Colonic mucosa (tissue), 4 donors: ENCODE measurements around the gene S100A4. TPM values are rescaled to one million over a fixed set of nuclear protein-coding genes. Genes with fewer than 3 reads are reported as not detected.

Experiments
- DNase-seq: peaks from one replicate; pipeline ENCODE4 v3.0.0-alpha.2; 2020
- H3K27ac ChIP-seq: fragments of 200-600 bp; one replicate; pipeline ENCODE4 v1.8.0; 2021
- H3K27me3 ChIP-seq: fragments of 200-600 bp; one replicate; pipeline ENCODE4 v1.8.0; 2021
- H3K36me3 ChIP-seq: fragments of 200-600 bp; one replicate; pipeline ENCODE4 v1.8.0; 2021
- H3K4me1 ChIP-seq: fragments of 200-600 bp; one replicate; pipeline ENCODE4 v1.8.0; 2021; ENCODE audit warnings: mild to moderate bottlenecking
- H3K4me3 ChIP-seq: fragments of 200-600 bp; one replicate; pipeline ENCODE4 v1.8.0; 2021
- H3K9ac ChIP-seq, 2 donors: one replicate each; pipeline ENCODE4 v1.7.0; 2013; ENCODE audit warnings: control low read depth in 2 of 2, low read depth in 2 of 2, low read length in 2 of 2
- H3K9me3 ChIP-seq: fragments of 200-600 bp; one replicate; pipeline ENCODE4 v1.8.0; 2021
- CTCF ChIP-seq: fragments of 200-600 bp; IDR thresholded peaks from one replicate; pipeline ENCODE4 v1.8.0; 2022; ENCODE audit warnings: antibody characterized with exemption, mild to moderate bottlenecking
- intact Hi-C: fragments of 100-400 bp; cut with DNase I; formaldehyde crosslinking; loops from one replicate; pipeline ENCODE4 v1.14.1; 2022
- total RNA-seq, 2 donors: library from RNA; stranded (reverse); fragmentation: NEBNext Ultra II Directional in 1 of 2; extraction: Animal tissue kit (Norgen Biotek cat#: 25700) in 1 of 2; gene quantifications; one replicate each; pipeline ENCODE4 v1.2.1, GENCODE V29; 2021
- donor health status: healthy.
- donor health status: DM: no; HTN: no; CAD: no.
- donor health status: DM: no; HTN: no; CAD: no.

The S100A4 gene
- total RNA-seq, 2 donors from 2014 or later, result 41.8 to 83.8 TPM

GRCh38 chr1:153495536-153495935, 50.1 kb downstream of the S100A4 start:
- DNase-seq, result no peak
- intact Hi-C loops, result no loop called here
- Histone ChIP-seq H3K36me3 (no peaks in the 10 kb centered on the region), H3K9ac (no peak overlapping the region), H3K4me3 (no peak overlapping the region), H3K27me3 (no peaks in the 10 kb centered on the region), H3K9me3 (no peaks in the 10 kb centered on the region), H3K27ac (no peak overlapping the region), H3K4me1 (no peaks in the 10 kb centered on the region)
- TF ChIP-seq CTCF, result no peak

- H3K4me1 ChIP-seq, result no peaks in the 10 kb centered on the region
- H3K27me3 ChIP-seq, result no peaks in the 10 kb centered on the region
- peak; percentile 82 for DNase-seq
- H3K9ac ChIP-seq, result no peak overlapping the region
- no peaks in the 10 kb centered on the region for H3K9me3 ChIP-seq
- TF ChIP-seq CTCF, result peak; percentile 92
- no peak overlapping the region for H3K4me3 ChIP-seq
- intact Hi-C loops, result loop anchor here (1.0 kb wide), 1 partner anchor 143 kb away; no protein-coding TSS in a partner anchor
- no peak overlapping the region for H3K27ac ChIP-seq
- H3K36me3 ChIP-seq, result no peaks in the 10 kb centered on the region
These were observed 50.5 kb downstream of the S100A4 start for GRCh38 chr1:153494976-153495535.

Other genes with a start within 250 kb of the S100A4 start
- gene PGLYRP3, start 232.9 kb downstream of the S100A4 start, total RNA-seq, result not detected
- not detected for gene PGLYRP4, start 197.0 kb downstream of the S100A4 start, total RNA-seq
- gene S100A9, start 188.0 kb downstream of the S100A4 start, total RNA-seq, result 10 to 100 TPM; 16.3 to 34.9 TPM
- gene S100A12, start 170.2 kb downstream of the S100A4 start, total RNA-seq, result not detected
- gene S100A8, start 154.7 kb downstream of the S100A4 start, total RNA-seq, result 1 to 10 TPM in 1 of 2 donors, under 1 TPM in 1; 0.79 to 6.9 TPM
- not detected for gene S100A7A, start 129.3 kb downstream of the S100A4 start, total RNA-seq
- not detected for gene S100A7, start 85.2 kb downstream of the S100A4 start, total RNA-seq
- gene S100A6, start 9.8 kb downstream of the S100A4 start, total RNA-seq, result 1,000 to 10,000 TPM; 2,444 to 2,474 TPM
- not detected for gene S100A5, start 4.9 kb downstream of the S100A4 start, total RNA-seq
- under 1 TPM in 1 of 2 donors, not detected in 1; 0.61 TPM for gene S100A3, start 3.5 kb upstream of the S100A4 start, total RNA-seq
- 1 to 10 TPM; 1.0 to 2.4 TPM for gene S100A2, start 20.0 kb upstream of the S100A4 start, total RNA-seq
- 100 to 1,000 TPM; 232 to 288 TPM for gene S100A16, start 67.3 kb upstream of the S100A4 start, total RNA-seq
- gene S100A14, start 70.5 kb upstream of the S100A4 start, total RNA-seq, result 100 to 1,000 TPM; 543 to 565 TPM
- gene S100A13, start 81.7 kb upstream of the S100A4 start, total RNA-seq, result 10 to 100 TPM; 45.2 to 67.2 TPM
- 1 to 10 TPM in 1 of 2 donors, under 1 TPM in 1; 0.69 to 1.5 TPM for gene S100A1, start 82.6 kb upstream of the S100A4 start, total RNA-seq
- gene CHTOP, start 88.3 kb upstream of the S100A4 start, total RNA-seq, result 10 to 100 TPM; 51.3 to 88.6 TPM
- gene SNAPIN, start 112.9 kb upstream of the S100A4 start, total RNA-seq, result 10 to 100 TPM; 29.3 to 33.0 TPM
- 100 to 1,000 TPM; 105 to 171 TPM for gene ILF2, start 125.2 kb upstream of the S100A4 start, total RNA-seq
- 1 to 10 TPM; 2.3 to 3.6 TPM for gene NPR1, start 132.9 kb upstream of the S100A4 start, total RNA-seq
- gene INTS3, start 182.2 kb upstream of the S100A4 start, total RNA-seq, result 10 to 100 TPM; 25.5 to 53.1 TPM
- gene SLC27A3, start 229.6 kb upstream of the S100A4 start, total RNA-seq, result 10 to 100 TPM; 24.1 to 27.9 TPM